Testis (tissue), 3 donors: ENCODE measurements around the gene VPS26A. TPM values are rescaled to one million over a fixed set of nuclear protein-coding genes. Genes with fewer than 3 reads are reported as not detected.

Experiments
- DNase-seq: peaks from one replicate; pipeline ENCODE4 v3.0.0-alpha.2; 2019
- H3K27ac ChIP-seq, 2 donors: fragments of 200-600 bp; sonication (generic); one replicate each; pipeline ENCODE4 v1.5.1; 2019
- H3K27me3 ChIP-seq: fragments of 200-600 bp; sonication (generic); one replicate; pipeline ENCODE4 v1.5.1; 2019
- H3K36me3 ChIP-seq: fragments of 200-600 bp; sonication (generic); one replicate; pipeline ENCODE4 v1.5.1; 2017; ENCODE audit warnings: low read depth; ENCODE audit errors: missing control alignments
- H3K4me1 ChIP-seq: fragments of 200-600 bp; sonication (generic); one replicate; pipeline ENCODE4 v1.5.1; 2019
- H3K4me3 ChIP-seq, 2 donors: fragments of 200-600 bp; sonication (generic); one replicate each; pipeline ENCODE4 v1.5.1; 2017 to 2019
- H3K9me3 ChIP-seq: fragments of 200-600 bp; sonication (generic); one replicate; pipeline ENCODE4 v1.5.1; 2017
- CTCF ChIP-seq, 3 experiments: fragments of 450-650 bp in 2 of 3; fragments of 200-600 bp in 1 of 3; sonication (generic) in 1 of 3; IDR thresholded peaks; one replicate each; pipeline ENCODE4 v1.5.1; 2016 to 2019; ENCODE audit warnings: antibody characterized with exemption in 3 of 3, mild to moderate bottlenecking in 2 of 3, moderate library complexity in 1 of 3
- POLR2A ChIP-seq: fragments of 450-650 bp; IDR thresholded peaks from one replicate; pipeline ENCODE4 v1.6.1; 2017; ENCODE audit warnings: antibody characterized with exemption, mild to moderate bottlenecking, moderate library complexity
- WGBS, 2 donors: methylation state at CpG; one replicate each; pipeline ENCODE4 v1.1.5; 2018; 5-methylcytosine and 5-hydroxymethylcytosine counted together
- intact Hi-C: fragments of 100-400 bp; cut with DNase I; formaldehyde crosslinking; loops from one replicate; pipeline ENCODE4 v1.15.1; 2023; ENCODE audit warnings: low total_unique reads
- polyA plus RNA-seq: library from polyadenylated mRNA; stranded (reverse); fragments of 350-450 nt; fragmentation: Illumina TruSeq; extraction: RNeasy Lipid Tissue Mini Kit (QIAGEN cat#74804); gene quantifications from one replicate; pipeline ENCODE4 v1.2.3, GENCODE V29; 2014; ENCODE audit warnings: low read depth, low replicate concordance; ENCODE audit not compliant: insufficient read depth
- total RNA-seq, 2 donors: library from RNA; depleted of rRNA; stranded (reverse); fragments of >200 nt; gene quantifications; one replicate each; pipeline ENCODE4 v1.2.3, GENCODE V29; 2016

Gene VPS26A
- total and polyA plus RNA-seq, 3 donors from 2014 or later = 53.6 to 65.0 (median 59.8) TPM

- Histone ChIP-seq H3K27me3 (no peaks in the 10 kb centered on the region), H3K36me3 (no peaks in the 10 kb centered on the region), H3K27ac (no peak overlapping the region), H3K9me3 (no peaks in the 10 kb centered on the region), H3K4me3 (no peak overlapping the region), H3K4me1 (no peaks in the 10 kb centered on the region)
- no peak for DNase-seq
- intact Hi-C loops = no loop called here
- TF ChIP-seq CTCF (IDR thresholded peaks at IDR 0.05) (no peak), POLR2A (no peak)
- 93 to 95% methylated on average over 6 of the region's 6 CpGs for WGBS, 2 donors
Measured at GRCh38 chr10:69214666-69215131, 90.7 kb downstream of the VPS26A start.

GRCh38 chr10:69215405-69216171, 91.6 kb downstream of the VPS26A start:
- Histone ChIP-seq H3K36me3 (no peaks in the 10 kb centered on the region), H3K27me3 (no peaks in the 10 kb centered on the region), H3K9me3 (no peaks in the 10 kb centered on the region), H3K4me1 (no peaks in the 10 kb centered on the region), H3K4me3 (no peak overlapping the region), H3K27ac (no peak overlapping the region)
- intact Hi-C loops = no loop called here
- TF ChIP-seq CTCF (IDR thresholded peaks at IDR 0.05) (no peak), POLR2A (no peak)
- no peak for DNase-seq
- 39 to 52% methylated on average over 10 of the region's 10 CpGs for WGBS, 2 donors

- no peaks in the 10 kb centered on the region for H3K27me3 ChIP-seq
- no peak overlapping the region for H3K27ac ChIP-seq
- H3K4me3 ChIP-seq = no peak overlapping the region
- no peaks in the 10 kb centered on the region for H3K4me1 ChIP-seq
- no peak for DNase-seq
- intact Hi-C loops = no loop called here
- 90 to 94% methylated on average over 11 of the region's 11 CpGs for WGBS, 2 donors
- no peaks in the 10 kb centered on the region for H3K36me3 ChIP-seq
- no peak for TF ChIP-seq POLR2A
- TF ChIP-seq CTCF (IDR thresholded peaks at IDR 0.05) = no peak
- H3K9me3 ChIP-seq = no peaks in the 10 kb centered on the region
Measured at GRCh38 chr10:69216577-69217118, 92.7 kb downstream of the VPS26A start.

GRCh38 chr10:69217119-69217754, 93.3 kb downstream of the VPS26A start:
- TF ChIP-seq CTCF (IDR thresholded peaks at IDR 0.05) (no peak), POLR2A (no peak)
- no peaks in the 10 kb centered on the region for H3K27me3 ChIP-seq
- no peak for DNase-seq
- no peak overlapping the region for H3K27ac ChIP-seq
- 80 to 82% methylated on average over 4 of the region's 4 CpGs for WGBS, 2 donors
- peaks cover under 1% of the 10 kb centered on the region for H3K4me1 ChIP-seq
- no peaks in the 10 kb centered on the region for H3K9me3 ChIP-seq
- H3K36me3 ChIP-seq = no peaks in the 10 kb centered on the region
- intact Hi-C loops = no loop called here
- no peak overlapping the region for H3K4me3 ChIP-seq
